Uterus (tissue), 4 donors: ENCODE data around the gene MMP25. TPM values are rescaled to one million over a fixed set of nuclear protein-coding genes. Genes with fewer than 3 reads are reported as not detected.

Experiments
- DNase-seq, 2 donors: peaks; one replicate each; pipeline ENCODE4 v3.0.0-alpha.2; 2019 to 2020
- H3K27ac ChIP-seq, 2 donors: fragments of 200-600 bp; sonication (generic); 1 replicate in 1 of 2; 2 replicates in 1 of 2; pipeline ENCODE4 v1.5.1; 2016 to 2018
- H3K27me3 ChIP-seq, 2 donors: fragments of 200-600 bp; sonication (generic); one replicate each; pipeline ENCODE4 v1.5.1; 2018 to 2019; ENCODE audit warnings: control low read depth in 1 of 2
- H3K36me3 ChIP-seq, 2 donors: fragments of 200-600 bp; sonication (generic); one replicate each; pipeline ENCODE4 v1.5.1; 2019; ENCODE audit warnings: control low read depth in 1 of 2
- H3K4me1 ChIP-seq, 2 donors: fragments of 200-600 bp; sonication (generic); one replicate each; pipeline ENCODE4 v1.5.1; 2018 to 2019; ENCODE audit warnings: control low read depth in 1 of 2
- H3K4me3 ChIP-seq, 2 donors: fragments of 200-600 bp; sonication (generic); 1 replicate in 1 of 2; 2 replicates in 1 of 2; pipeline ENCODE4 v1.5.1; 2018 to 2019; ENCODE audit warnings: mild to moderate bottlenecking in 1 of 2
- H3K9me3 ChIP-seq, 2 donors: fragments of 200-600 bp; sonication (generic); one replicate each; pipeline ENCODE4 v1.5.1; 2019; ENCODE audit warnings: control low read depth in 1 of 2
- POLR2A ChIP-seq, 2 donors: fragments of 450-650 bp; IDR thresholded peaks; one replicate each; pipeline ENCODE4 v1.6.1; 2016; ENCODE audit warnings: antibody characterized with exemption in 2 of 2, mild to moderate bottlenecking in 1 of 2, moderate library complexity in 1 of 2
- intact Hi-C: fragments of 100-400 bp; cut with DNase I; formaldehyde crosslinking; loops from one replicate; pipeline ENCODE4 v1.15.1; 2023; ENCODE audit warnings: low total_unique reads
- total RNA-seq, 4 donors: library from RNA; depleted of rRNA in 3 of 4; stranded (reverse); fragments of >200 nt in 3 of 4; gene quantifications; one replicate each; pipeline versions ENCODE4 v1.1.0 to v1.2.4, GENCODE V29; 2014 to 2023
- TF ChIP-seq, protein P1 (sequence below), 4 experiments: fragments of 200-600 bp in 2 of 4; fragments of 450-650 bp in 2 of 4; sonication (generic) in 2 of 4; IDR thresholded peaks; one replicate each; pipeline ENCODE4 v1.5.1; 2016 to 2019; ENCODE audit warnings: antibody characterized with exemption in 4 of 4, mild to moderate bottlenecking in 2 of 4, moderate library complexity in 1 of 4
- donor health status: DM: yes; HTN: yes; CAD: no.

The MMP25 gene
- total RNA-seq, 4 donors from 2014 or later = 0.21 to 1.1 TPM; not detected in 2

DNA sequence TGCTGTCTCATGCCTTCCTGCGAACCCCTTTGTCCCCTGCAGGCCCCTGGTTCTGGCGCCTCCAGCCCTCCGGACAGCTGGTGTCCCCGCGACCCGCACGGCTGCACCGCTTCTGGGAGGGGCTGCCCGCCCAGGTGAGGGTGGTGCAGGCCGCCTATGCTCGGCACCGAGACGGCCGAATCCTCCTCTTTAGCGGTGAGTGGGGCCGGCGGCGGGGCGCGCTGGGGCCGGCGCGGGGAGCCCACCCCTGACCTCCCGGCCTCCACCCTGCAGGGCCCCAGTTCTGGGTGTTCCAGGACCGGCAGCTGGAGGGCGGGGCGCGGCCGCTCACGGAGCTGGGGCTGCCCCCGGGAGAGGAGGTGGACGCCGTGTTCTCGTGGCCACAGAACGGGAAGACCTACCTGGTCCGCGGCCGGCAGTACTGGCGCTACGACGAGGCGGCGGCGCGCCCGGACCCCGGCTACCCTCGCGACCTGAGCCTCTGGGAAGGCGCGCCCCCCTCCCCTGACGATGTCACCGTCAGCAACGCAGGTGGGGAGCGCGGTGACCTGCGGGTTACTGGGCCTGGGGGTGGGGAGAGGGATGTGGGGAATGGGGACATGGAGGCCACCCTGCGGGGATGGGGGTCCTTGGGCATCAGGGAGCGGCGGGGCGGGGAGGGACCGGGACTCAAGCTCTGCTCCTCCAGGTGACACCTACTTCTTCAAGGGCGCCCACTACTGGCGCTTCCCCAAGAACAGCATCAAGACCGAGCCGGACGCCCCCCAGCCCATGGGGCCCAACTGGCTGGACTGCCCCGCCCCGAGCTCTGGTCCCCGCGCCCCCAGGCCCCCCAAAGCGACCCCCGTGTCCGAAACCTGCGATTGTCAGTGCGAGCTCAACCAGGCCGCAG lies 12.0 kb downstream of the MMP25 start:
- Histone ChIP-seq H3K27ac (peak overlapping the region; percentile 49 to 85), H3K27me3 (no peaks in the 10 kb centered on the region), H3K4me1 (peaks cover 0 to 10% of the 10 kb centered on the region in 2 donors), H3K9me3 (no peaks in the 10 kb centered on the region), H3K4me3 (peak overlapping the region; percentile 65 to 91), H3K36me3 (no peaks in the 10 kb centered on the region)
- intact Hi-C loops = loop anchor here (5.0 kb wide), 1 partner anchor 109 kb away; no protein-coding TSS in a partner anchor
- peak in 1 of 2 donors; percentile 41 for DNase-seq
- TF ChIP-seq, protein P1, sequence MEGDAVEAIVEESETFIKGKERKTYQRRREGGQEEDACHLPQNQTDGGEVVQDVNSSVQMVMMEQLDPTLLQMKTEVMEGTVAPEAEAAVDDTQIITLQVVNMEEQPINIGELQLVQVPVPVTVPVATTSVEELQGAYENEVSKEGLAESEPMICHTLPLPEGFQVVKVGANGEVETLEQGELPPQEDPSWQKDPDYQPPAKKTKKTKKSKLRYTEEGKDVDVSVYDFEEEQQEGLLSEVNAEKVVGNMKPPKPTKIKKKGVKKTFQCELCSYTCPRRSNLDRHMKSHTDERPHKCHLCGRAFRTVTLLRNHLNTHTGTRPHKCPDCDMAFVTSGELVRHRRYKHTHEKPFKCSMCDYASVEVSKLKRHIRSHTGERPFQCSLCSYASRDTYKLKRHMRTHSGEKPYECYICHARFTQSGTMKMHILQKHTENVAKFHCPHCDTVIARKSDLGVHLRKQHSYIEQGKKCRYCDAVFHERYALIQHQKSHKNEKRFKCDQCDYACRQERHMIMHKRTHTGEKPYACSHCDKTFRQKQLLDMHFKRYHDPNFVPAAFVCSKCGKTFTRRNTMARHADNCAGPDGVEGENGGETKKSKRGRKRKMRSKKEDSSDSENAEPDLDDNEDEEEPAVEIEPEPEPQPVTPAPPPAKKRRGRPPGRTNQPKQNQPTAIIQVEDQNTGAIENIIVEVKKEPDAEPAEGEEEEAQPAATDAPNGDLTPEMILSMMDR (IDR thresholded peaks at IDR 0.05) = no peak
- TF ChIP-seq POLR2A (IDR thresholded peaks at IDR 0.05) = no peak

DNA sequence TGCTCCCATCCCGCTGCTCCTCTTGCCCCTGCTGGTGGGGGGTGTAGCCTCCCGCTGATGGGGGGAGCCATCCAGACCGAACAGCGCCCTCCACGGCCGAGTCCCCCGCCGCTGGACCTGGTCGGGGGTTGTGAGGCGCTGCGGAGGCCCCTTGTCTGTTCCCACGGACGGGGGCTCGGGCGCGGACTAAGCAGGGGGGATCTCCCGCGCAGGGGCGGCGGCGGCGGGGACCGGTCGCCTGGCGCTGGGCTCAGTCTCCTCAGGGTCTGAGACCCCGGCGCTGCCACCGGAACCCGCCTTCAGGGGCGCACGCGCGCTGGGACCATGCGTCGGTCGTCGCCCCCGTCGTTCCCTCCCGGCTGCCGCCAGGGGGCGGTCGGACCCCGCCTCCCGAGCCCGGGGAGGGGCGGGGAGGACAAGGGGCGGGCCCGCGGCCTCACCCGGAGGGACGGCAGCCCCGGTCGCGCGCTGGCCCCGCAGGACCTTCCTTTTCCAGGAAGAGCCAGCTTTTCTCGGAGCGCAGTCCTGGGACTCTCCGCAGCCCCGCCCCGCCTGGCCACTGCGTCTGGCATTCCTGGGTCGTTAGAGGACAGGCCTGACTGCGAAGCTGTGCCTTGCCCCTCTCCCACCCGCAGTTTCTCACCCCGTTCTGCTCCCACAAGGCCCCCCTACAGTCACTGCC lies 12.8 kb downstream of the MMP25 start:
- TF ChIP-seq POLR2A (IDR thresholded peaks at IDR 0.05) = peak in 1 of 2 donors; percentile 51
- TF ChIP-seq, protein P1 (IDR thresholded peaks at IDR 0.05) = peak; percentile 78 to 98 (median 98)
- peak; percentile 72 to 86 for DNase-seq
- Histone ChIP-seq H3K27me3 (no peaks in the 10 kb centered on the region), H3K27ac (peak overlapping the region; percentile 58 to 85), H3K36me3 (no peaks in the 10 kb centered on the region), H3K4me1 (peaks cover 0 to 10% of the 10 kb centered on the region in 2 donors), H3K9me3 (no peaks in the 10 kb centered on the region), H3K4me3 (peak overlapping the region; percentile 65 to 91)
- intact Hi-C loops = loop anchor here (5.0 kb wide), 1 partner anchor 108 kb away; no protein-coding TSS in a partner anchor

DNA sequence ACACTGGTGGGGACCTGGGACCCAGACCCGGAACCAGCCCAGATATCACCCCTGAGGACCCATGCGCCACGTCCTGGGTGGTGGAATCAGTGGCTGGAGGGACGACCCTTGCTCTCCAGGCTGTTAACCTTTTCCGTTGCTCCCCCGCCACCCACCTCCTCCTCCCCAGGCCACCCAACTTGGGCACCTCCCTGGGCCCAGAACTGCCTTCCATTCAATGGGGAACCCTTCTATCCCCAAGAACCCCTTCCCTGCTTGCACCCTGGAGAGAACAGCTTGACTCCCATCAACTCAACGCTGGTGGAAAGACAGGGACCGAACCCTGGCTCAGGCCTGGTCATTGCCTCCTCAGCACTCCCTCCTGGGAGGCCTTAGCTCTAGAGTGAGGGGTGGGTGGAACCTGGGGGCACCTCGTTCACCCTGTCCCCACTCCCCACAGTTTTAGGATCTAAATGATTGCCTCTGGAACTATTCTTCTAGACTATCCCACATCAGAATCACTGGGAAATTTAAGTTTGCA lies 13.4 kb downstream of the MMP25 start:
- no peak for TF ChIP-seq POLR2A (IDR thresholded peaks at IDR 0.05)
- TF ChIP-seq, protein P1 (IDR thresholded peaks at IDR 0.05) = no peak

DNA sequence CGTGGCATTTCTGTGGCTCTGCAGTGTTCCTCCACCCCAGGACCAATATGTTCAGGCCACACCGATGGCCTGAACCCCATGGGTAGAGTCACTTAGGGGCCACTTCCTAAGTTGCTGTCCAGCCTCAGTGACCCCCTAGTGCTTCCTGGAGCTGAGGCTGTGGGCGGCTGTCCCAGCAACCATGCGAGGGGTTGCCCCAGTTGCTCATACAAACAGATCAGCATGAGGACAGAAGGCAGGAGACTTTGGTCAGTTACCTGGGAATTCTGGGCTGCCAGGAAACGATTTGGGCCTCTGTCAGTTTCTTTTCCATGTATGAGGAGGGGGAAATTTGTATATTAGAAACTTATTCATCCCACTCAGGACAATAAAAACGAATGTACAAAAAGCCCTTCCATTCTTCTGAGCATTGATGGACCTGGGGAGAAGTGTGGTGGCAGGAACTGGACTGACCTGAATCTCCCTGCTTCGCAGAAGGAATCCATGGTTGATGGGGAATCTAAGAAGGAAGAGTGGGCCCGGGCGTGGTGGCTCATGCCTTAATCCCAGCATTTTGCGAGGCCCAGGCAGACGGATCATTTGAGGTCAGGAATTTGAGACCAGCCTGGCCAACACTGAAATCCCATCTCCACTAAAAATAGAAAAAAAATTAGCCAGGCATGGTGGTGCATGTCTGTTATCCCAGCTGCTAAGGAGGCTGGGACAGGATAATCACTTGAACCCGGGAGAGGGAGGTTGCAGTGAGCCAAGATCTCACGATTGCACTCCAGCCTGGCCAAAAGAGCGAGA lies 14.2 kb downstream of the MMP25 start:
- no peak overlapping the region for H3K27ac ChIP-seq
- H3K9me3 ChIP-seq = no peaks in the 10 kb centered on the region
- H3K36me3 ChIP-seq = no peaks in the 10 kb centered on the region
- no peak for DNase-seq
- TF ChIP-seq POLR2A (IDR thresholded peaks at IDR 0.05) = no peak
- TF ChIP-seq, protein P1 (IDR thresholded peaks at IDR 0.05) = no peak
- H3K4me3 ChIP-seq = no peak overlapping the region
- no peaks in the 10 kb centered on the region for H3K27me3 ChIP-seq
- intact Hi-C loops = no loop called here
- peaks cover 0 to 10% of the 10 kb centered on the region in 2 donors for H3K4me1 ChIP-seq

More for the DNA sequence above, 13.4 kb downstream of the MMP25 start:
- H3K27me3 ChIP-seq = no peaks in the 10 kb centered on the region
- H3K27ac ChIP-seq = peak overlapping the region; percentile 58 to 65
- peaks cover 0 to 10% of the 10 kb centered on the region in 2 donors for H3K4me1 ChIP-seq
- peak overlapping the region; percentile 30 to 65 for H3K4me3 ChIP-seq
- DNase-seq = no peak
- intact Hi-C loops = loop anchor here (5.0 kb wide), 1 partner anchor 108 kb away; no protein-coding TSS in a partner anchor
- H3K36me3 ChIP-seq = no peaks in the 10 kb centered on the region
- H3K9me3 ChIP-seq = no peaks in the 10 kb centered on the region
